Renal cortical epithelial cell (primary cell): ENCODE results near the gene GMFB. TPM values are rescaled to one million over a fixed set of nuclear protein-coding genes. Genes with fewer than 3 reads are reported as not detected.

Source experiments
- DNase-seq: peaks from one replicate; pipeline ENCODE4 v3.0.0-alpha.2; 2011; ENCODE audit warnings: low read depth
- total RNA-seq: library from RNA; depleted of rRNA; stranded (reverse); fragments of >200 nt; gene quantifications from 2 replicates; pipeline ENCODE4 v1.2.3, GENCODE V29; 2014

The GMFB gene
- 113 and 175 TPM in 2 replicates for total RNA-seq

DNA sequence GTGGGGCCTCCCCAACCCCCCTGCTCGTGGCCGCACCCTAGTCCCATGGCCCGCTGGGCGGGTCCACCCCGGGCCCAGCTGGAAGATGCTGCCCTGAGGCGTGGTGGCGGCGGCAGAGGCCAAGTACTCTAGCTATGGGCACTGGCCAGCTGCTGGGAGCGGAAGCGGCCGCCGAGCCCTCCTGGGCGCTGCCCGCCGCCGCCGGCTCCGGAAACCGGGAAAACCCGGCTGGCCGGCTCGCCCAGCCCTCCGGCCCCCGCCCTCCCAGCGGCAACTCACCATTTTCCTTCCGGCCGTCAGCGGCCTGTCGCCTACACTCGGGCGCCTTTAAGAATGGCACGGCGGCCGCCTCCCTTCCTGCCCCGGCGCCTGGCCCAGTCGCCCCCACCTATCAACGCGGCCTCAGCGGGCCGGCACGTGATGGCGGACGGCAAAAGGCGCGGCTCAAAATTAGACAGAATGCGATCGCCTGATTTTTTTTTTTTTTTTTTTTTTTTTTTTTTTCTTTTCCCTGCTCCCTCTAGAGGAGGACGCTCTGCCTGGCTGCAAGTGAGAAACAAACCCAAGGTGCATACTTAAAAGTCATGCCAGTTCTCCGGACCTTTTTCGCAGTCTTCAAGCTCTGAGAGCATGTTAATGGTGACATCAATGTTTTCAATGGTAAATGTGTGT lies at the start of gene GMFB:
TSS of gene GMFB (minus strand) at position 335 of the 672 bp plus-strand sequence. CDS start at position 282, 53 bp downstream.
- peak; percentile 79 for DNase-seq

DNA sequence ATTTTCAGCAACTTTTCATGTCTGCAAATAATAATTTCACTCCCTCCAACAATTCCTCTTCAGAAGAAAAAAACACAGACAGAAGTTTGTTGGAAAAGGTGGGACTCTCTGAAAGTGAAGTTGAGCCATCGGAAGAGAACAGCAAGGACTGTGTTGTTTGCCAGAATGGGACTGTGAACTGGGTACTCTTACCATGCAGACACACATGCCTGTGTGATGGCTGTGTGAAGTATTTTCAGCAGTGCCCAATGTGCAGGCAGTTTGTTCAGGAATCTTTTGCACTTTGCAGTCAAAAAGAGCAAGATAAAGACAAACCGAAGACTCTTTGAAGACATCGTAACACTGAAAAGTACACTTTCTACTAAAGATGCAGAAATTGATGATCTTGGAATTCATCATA lies 49.3 kb upstream of the GMFB start:
- no peak for DNase-seq

DNA sequence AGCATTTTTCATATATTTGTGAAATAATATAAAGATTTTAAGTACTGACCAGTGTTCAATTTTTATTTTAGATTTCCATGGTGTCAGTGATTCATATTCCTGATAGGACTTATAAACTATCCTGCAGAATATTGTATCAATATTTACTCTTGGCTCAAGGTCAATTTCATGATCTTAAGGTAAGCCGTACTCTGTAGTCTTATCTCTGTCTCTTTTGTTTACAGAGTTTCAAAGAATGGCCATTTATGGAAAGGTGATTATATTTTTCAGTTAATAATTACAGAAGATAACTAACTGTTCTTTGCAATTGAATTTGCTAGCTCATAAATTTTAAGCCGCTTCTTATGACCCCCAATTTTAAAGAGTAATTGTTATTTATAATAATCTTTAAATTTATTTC lies 48.9 kb upstream of the GMFB start:
- no peak for DNase-seq

DNA sequence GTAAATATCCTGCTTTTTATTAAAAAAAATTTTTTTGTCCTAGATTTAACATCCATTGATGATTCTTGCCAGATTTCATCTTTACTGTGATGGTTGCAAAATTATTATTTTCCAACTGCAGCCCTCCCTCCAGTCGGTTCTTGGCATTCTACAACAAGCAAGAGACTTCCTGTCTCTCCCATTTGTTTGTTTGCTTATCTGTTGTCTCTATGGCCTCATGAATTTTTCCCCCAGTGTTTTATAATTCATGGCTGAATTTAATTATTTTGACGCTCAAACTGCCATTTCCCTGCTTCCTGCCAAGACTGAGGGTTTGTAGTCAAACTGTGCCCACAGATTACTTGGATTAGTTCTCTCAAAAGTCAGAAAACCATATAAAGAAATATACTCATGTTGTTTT lies 46.9 kb upstream of the GMFB start:
- DNase-seq, result no peak

DNA sequence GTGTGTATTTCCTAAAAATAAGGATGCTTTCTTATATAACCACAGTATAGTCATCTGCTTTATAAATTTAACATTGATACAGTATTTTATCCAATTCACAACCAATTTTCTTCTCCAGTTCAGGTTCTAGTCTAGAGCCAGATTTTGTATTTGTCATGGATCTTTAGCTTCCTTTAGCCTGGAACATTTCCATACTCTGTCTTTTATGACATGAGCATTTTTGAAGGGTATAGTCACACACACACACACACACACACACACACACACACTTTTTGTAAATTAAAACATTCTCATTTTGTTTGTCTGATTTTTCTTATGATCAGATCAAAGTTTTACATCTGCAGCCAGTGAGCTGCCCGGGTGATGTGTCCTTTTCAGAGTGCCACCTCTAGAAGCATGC lies 46.3 kb upstream of the GMFB start:
- no peak for DNase-seq

DNA sequence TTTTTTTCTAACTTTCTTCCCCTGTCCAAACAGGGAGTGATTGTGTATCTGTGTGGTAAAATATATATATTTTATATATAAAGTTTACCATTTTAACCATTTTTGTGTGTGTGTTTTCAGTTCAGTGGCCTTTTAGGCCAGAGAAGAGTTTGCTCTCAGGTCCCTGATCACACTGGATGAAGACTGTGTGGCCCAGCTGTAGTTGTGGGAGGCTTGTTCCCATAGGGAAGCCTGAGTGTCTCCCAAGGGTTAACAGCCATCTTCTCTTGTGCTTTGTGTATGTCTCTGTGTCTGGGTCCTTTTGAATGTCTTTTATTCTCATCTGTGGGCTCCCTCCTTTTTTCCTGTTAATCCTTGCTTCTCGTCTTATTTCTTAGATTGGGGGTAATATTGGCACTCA lies 44.3 kb upstream of the GMFB start:
- no peak for DNase-seq

DNA sequence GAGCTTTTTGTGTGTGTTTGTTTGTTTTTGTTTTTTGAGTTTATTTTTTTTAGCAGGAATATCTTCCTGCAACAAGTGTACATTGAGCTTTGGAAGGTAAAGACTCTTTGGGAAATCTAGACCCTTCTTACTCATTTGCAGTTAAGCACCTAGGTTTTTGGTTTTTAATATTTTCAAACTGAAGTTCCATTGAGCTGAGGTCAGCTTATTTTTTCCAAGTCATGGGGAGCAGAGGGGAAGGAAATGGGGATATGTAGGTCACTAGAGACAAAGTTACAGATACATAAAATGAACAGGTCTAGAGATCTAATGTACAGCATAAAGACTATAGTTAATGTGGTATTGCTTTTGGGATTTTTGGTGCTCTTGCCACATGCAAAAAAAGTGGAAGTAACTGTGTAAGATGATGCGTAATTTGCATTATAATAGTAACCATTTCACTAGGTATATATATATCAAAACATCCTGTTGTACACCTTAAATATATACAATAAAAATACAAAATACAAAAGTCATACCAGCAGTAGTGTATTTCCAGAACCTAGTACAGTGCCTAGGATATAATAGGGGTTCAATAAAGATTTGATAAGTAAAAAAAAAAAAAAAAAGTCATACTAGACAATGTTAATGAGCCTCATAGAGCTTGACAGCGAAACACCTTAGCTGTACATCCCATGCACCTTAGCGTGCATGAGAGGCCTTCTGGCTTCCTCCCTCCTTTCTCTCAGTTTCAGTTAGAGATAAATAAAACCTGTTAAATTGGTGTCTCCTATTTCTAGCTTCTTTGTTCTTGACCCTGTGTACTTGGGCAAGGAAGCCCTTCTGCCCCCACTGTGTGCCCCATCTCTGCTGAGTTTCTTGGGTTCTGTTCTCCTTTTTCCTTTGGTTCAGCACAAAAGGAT lies 43.6 kb upstream of the GMFB start:
- DNase-seq, result no peak

DNA sequence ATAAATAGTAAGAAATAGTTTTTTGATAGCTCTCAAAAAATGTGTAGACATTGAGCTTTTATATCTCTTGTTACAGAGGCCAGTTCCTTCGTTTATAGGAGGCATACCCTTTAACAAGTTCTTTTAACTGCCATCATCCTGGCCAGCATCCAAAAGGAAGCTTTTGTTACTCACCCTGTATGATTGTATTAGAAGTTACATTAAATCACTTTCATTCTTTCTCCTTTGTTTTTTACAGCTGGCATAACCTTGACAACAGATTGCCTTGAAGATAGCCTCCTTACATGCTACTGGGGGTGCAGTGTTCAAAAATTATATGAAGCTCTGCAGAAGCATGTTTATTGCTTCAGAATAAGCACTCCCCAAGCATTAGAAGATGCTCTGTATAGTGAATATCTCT lies 41.0 kb upstream of the GMFB start:
- peak; percentile 22 for DNase-seq

DNA sequence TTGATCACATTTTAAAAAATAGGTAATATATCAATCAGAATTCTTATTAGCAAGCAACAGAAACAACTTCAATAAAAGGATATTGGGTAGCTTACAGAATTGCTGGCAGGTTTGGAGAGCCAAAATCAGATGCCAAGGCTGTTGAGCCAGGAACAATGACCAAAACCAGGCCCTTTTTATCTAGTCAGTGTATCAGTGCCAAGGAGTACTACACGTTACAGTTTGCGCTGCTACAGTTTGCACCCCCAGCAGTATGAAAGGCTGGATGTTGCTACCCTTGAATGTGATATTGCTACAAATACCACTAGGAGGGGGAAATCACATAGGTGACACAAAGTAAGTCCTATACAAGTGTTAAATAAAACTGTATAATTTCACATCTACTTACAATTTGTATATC lies 40.2 kb upstream of the GMFB start:
- DNase-seq, result no peak

DNA sequence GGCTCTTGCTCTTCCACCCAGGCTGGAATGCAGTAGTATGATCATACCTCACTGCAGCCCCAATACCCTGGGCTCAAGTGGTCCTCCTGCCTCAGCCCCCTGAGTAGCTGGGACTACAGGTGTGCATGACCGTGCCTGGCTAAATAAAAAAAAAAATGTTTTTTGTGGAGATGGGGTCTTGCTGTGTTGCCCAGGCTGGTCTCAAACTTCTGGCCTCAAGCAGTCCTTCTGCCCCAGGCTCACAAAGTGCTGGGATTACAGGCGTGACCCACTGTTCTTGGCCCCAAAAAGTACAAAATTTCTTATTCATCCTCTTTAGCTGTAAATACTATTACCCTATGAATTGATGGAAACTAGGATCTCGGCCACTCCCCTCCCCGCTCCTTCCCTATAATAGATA lies 35.6 kb upstream of the GMFB start:
- DNase-seq, result no peak

DNA sequence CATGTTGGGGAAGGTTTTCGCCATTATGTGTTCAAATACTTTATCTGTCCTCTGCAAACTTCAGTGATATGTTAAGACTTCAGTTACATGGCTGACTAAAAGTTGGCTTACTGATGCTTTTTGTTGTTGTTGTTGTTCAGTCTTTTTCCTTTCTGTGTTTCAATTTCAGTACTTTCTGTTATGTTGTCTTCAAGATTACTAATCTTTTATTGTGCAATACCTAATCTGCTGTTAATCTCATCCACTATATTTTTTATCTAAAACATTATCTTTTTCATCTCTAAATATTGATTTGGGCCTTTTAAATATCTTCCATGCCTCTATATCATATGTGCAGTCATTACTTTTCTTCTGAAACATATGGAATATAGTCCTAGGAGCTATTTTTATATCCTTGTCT lies 27.9 kb upstream of the GMFB start:
- DNase-seq, result no peak

DNA sequence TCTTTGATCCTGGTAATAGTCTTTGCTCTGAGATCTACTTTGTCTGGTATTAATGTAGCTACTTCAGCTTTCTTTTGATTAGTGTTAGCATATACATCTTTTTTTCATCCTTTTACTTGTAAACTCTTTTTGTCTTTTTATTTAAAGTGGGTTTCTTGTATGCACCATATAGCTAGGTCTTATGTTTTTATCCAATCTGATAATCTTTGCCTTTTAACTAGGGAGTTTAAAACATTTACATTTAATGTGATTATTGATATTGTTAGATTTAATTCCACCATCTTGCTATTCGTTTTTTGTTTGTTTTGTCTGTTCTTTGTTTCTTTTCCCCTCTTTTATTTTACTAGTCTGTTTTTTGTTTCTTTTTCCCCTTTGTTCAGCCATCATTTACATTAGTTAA lies 26.9 kb upstream of the GMFB start:
- DNase-seq, result no peak

DNA sequence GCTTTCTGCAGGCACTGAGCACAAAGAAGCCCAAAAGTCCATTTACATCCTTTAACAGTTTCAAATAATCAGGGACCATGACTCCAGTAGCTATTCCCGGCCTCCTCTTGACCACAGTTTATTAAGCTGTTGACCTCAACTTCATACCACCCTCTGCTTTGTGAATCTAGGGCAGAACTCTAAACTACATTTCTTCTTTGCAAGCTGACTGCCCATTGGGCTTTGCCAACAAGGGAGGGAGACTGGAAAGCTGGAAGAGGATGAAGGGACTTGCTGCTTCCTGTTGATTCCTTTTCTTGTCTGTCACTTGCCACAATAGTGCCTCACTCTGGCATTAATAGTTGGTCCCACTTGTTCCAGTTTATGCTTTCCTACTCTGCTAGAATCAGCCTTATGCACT lies 23.6 kb upstream of the GMFB start:
- DNase-seq, result no peak

DNA sequence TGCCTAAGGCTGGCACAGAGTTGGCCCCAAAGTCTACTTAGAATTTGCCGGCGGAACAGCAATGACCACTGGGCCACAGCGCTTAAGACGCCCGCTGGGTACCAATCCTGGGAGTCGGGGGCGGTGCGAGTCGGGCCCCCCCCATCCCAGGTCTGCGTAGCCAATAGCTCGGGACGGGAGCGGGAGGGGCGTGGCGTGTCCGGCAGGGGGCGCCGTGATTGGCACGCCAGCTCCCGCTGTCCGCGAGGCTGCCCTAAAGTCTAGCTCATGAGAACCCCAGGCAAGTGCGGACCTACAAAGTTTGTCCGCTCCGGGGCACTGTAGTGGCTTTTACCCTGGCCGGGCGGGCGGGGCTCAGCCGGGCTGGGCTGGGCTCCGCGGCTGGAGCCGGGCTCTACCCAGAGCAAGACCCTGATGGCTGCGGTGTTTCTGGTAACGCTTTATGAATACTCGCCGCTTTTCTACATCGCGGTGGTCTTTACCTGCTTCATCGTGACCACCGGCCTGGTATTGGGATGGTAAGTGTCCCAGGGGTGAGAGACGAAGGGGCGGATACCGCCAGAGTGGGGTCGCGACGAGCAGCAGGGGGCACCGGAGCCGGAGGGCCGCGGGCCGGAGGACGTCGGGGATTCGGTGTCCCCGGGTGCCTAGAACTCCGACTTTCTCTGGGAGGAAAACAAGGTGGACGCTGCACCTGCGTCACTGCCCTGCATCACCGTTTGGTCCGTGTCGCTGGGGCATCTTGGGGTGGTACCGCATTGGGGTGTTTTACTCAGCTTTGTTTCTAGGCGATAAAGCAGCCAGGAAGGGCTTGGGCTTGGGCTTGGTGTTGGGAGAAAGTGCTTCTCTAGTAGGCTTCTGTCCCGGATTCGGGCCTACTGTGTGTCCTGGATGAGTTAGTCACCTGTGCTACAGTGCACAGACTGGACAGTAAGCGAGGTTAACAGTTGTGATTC lies 21.0 kb upstream of the GMFB start, which contains the start of gene CGRRF1:
TSS of gene CGRRF1 (plus strand) at position 361 of the 956 bp plus-strand sequence. CDS start at position 415, 54 bp downstream.
- peak; percentile 91 for DNase-seq

DNA sequence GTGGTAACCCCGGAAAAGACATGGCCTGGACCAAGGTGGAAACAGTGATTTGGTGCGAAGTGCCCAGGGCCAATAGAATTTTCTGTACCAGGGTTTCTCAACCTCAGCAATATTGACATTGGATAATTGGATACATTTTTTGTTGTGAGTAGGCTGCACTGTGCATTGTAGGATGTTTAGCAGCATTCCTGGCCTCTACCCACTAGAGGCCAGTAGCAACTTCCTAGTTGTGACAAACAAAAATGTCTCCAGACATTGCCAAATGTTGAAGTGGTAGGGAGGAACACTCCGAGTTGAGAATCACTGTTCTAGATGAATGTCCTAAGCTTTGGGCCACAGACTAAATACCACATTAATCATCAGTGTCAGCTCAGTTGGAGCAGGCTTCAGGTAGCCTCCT lies 14.7 kb upstream of the GMFB start:
- DNase-seq, result no peak

DNA sequence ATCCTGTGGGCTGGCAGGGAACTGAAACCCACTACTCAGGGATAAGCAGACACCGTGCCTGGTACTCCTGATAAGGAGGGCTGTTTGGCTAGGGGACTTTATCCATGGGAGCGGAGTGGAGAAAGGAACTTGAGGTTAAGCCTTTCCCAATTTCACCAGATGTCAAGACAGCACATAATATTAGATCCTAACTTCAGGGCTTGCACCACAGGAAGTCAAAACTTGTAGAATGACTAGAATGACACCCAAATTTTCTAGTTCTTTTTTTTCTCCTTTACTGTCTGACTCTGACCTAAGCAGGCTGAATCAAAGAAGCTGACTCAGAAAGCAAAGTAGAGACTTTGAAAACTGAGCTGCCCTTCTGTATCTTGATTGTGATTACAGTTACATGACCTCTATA lies 13.8 kb upstream of the GMFB start:
- DNase-seq, result no peak

DNA sequence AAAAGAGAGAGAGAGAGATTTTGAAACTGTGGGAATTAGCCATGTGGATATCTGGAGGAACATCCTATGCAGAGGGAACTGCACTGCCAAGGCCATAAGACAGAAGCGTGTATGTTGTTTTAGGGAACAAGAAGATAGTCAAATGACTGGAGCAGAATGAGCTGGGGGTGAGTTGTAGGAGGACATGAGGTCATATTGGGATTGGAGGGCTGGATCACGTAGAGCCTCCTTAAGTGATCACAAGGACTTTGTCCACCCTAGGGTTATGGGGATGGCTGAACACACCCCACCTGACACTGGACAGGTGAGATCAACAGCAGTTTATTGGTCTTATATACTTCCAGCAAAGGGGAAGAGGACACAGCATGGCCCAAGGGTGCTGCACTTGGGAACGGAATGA lies 12.7 kb upstream of the GMFB start:
- no peak for DNase-seq

DNA sequence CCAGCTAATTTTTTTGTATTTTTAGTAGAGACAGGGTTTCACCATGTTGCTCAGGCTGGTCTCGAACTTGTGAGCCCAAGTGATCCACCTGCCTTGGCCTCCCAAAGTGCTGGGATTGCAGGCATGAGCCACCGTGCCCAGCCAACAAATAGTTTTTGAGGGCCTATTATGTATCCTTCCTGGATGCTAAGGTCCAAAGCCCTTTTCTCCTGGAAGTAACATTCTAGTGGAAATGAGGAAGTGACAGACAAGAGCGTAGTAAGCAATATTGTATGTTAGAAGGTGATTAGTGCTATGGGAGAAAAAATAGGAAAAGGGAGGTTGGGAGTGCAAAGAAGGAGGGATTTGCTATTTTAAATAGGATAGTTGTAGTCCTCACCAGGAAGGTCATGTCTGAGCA lies 12.0 kb upstream of the GMFB start:
- no peak for DNase-seq

DNA sequence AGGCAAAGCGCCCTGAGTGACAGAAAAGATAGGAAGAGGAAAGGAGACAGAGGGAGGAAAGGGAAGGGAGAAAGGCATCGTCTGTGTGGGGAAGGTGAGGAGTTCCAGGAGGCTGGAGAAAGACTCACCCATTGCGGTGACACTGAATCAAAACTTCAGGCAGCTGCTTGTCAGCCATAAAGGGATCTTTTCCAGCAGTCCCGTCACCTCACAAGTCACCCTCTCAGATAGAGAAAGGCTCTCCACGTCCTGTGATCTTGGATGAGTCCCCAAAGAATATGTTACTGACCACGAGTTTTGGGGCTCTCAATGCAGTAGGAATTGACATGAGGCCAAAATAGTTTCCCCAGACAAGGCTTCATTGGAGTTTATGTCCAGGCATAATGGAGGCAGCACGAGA lies 9.8 kb upstream of the GMFB start:
- no peak for DNase-seq

DNA sequence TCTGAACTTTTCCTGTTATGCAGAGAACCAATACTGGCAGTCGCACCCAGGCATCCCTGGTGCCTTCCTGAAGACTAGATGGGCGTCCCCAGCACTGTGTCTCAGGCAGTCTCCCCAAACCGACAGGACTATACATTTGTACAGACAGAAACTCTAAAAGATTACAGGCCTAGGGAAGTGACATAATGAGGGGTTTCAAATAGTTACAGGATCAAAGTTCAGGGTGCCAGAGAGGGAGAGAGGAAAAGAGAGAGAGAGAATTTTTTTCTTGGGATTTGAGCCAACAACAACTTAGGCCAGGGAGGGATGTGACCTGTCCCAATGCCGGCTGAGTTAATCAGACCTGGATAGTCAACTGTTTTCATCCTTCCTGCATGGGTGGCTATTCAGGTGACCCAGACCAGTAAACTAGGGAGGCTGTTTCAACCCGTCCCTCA lies 9.3 kb upstream of the GMFB start:
- no peak for DNase-seq

DNA sequence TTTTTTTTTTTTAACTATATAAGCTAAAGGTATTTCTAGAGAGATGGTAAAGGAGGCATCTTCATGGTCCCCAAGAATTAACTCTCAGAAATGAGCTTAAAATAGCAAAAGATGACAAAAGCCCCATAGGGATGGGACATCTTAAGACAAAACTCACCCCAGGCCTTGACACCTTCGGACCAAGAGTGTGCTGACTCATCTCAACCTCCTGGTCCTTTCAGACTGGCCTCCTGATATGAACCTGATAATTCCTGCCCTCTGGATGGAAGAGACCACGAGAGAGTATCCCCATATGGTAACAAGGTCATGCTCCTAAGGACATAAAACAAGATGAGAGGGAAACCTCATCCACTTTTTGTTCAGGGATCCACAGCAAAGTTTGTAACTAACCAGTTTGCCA lies 8.4 kb upstream of the GMFB start:
- DNase-seq, result no peak

DNA sequence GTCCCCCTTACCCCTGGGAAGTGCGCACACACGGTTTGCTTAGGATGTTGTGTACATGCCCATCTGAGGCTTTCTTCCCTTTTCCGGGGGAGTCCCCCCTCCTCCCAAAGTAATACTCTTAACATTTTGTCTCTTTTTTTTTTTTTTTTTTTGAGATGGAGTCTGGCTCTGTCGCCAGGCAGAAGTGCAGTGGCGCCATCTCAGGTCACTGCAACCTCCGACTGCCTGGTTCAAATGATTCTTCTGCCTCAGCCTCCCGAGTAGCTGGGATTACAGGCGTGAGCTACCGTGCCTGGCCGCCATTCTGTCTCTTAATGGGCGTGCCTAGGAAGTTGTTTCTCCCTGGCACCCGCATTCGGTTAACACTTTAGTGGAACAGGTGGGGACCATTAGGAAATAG lies 4.5 kb upstream of the GMFB start:
- no peak for DNase-seq
